ENCODE results near the gene UBQLNL. TPM values are rescaled to one million over a fixed set of nuclear protein-coding genes. Genes with fewer than 3 reads are reported as not detected.

UBQLNL gene
- total and polyA plus RNA-seq, 2 donors from 2014 or later, result 0.32 to 0.69 TPM

DNA sequence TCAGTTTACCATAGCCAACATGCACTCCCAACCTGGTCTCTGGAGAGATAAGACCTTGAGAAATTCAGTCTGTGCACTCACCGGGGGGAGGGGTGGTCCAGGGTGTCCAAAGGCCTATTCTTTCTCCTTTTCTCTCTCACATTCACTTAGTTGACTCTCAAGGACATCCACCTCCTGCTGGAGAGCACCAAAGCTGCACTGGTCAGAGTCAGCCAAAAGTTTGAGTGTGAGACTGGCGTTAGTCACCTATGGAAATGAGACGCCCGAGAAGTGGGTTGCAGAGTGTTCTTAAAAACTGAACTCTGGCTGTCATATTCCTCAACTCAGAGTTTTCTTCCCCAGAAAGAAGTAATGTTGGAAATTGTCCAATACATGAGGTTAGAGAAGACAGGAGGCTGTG is 5.0 kb upstream of the UBQLNL start:
- Histone ChIP-seq H3K4me1 (ENCODE audit: control insufficient read depth in 2 of 3, insufficient read depth in 2 of 3, low read depth in 1 of 3, low read length in 3 of 3) (no peaks in the 10 kb centered on the region), H3K4me3 (ENCODE audit: low read length in 3 of 3) (no peak overlapping the region), H3K27ac (ENCODE audit: low read depth in 2 of 2, low read length in 2 of 2) (no peak overlapping the region), H3K9me3 (ENCODE audit: control insufficient read depth in 2 of 3, insufficient read depth in 1 of 3, low read length in 3 of 3) (no peaks in the 10 kb centered on the region), H3K27me3 (ENCODE audit: control insufficient read depth, insufficient read depth, low read length) (no peaks in the 10 kb centered on the region), H3K9ac (ENCODE audit: low read length in 3 of 3) (no peak overlapping the region), H3K36me3 (ENCODE audit: control insufficient read depth in 2 of 3, insufficient read depth in 3 of 3, low read length in 3 of 3) (no peaks in the 10 kb centered on the region)
- DNase-seq (no peak), FAIRE-seq (no peak)
- intact Hi-C loops (cut with DNase I), result no loop called here
- TF ChIP-seq, protein P1, sequence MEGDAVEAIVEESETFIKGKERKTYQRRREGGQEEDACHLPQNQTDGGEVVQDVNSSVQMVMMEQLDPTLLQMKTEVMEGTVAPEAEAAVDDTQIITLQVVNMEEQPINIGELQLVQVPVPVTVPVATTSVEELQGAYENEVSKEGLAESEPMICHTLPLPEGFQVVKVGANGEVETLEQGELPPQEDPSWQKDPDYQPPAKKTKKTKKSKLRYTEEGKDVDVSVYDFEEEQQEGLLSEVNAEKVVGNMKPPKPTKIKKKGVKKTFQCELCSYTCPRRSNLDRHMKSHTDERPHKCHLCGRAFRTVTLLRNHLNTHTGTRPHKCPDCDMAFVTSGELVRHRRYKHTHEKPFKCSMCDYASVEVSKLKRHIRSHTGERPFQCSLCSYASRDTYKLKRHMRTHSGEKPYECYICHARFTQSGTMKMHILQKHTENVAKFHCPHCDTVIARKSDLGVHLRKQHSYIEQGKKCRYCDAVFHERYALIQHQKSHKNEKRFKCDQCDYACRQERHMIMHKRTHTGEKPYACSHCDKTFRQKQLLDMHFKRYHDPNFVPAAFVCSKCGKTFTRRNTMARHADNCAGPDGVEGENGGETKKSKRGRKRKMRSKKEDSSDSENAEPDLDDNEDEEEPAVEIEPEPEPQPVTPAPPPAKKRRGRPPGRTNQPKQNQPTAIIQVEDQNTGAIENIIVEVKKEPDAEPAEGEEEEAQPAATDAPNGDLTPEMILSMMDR (IDR thresholded peaks at IDR 0.05; ENCODE audit: borderline replicate concordance, extremely low read depth, insufficient read depth), result no peak

DNA sequence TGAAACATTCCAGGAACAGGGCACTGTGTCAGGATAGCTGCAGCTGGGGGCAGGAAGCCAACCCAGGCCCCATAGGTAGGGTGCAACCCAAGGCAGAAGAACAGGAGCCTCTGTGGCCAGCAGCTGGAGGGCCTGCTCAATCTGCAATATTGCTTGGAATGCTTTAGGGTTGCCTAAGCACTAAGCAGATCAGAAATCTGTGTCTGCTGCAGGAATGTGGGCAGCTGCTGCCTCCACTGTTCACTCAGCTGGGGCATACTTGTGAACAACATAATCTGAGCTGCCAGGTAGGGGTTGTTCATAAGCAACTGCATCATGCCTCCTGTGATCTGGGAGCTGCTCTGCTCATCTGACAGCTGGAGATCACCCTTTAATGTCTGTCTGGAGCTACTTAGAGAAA is 1.7 kb downstream of the UBQLNL start:
- TF ChIP-seq, protein P1 (IDR thresholded peaks at IDR 0.05; ENCODE audit: borderline replicate concordance, extremely low read depth, insufficient read depth), result no peak
- no peaks in the 10 kb centered on the region for H3K9me3 ChIP-seq (ENCODE audit: control insufficient read depth in 2 of 3, insufficient read depth in 1 of 3, low read length in 3 of 3)
- no peaks in the 10 kb centered on the region for H3K36me3 ChIP-seq (ENCODE audit: control insufficient read depth in 2 of 3, insufficient read depth in 3 of 3, low read length in 3 of 3)
- no peak overlapping the region for H3K9ac ChIP-seq (ENCODE audit: low read length in 3 of 3)
- H3K27ac ChIP-seq (ENCODE audit: low read depth in 2 of 2, low read length in 2 of 2), result no peak overlapping the region
- H3K27me3 ChIP-seq (ENCODE audit: control insufficient read depth, insufficient read depth, low read length), result no peaks in the 10 kb centered on the region
- DNase-seq (no peak), FAIRE-seq (no peak)
- no peak overlapping the region for H3K4me3 ChIP-seq (ENCODE audit: low read length in 3 of 3)
- no peaks in the 10 kb centered on the region for H3K4me1 ChIP-seq (ENCODE audit: control insufficient read depth in 2 of 3, insufficient read depth in 2 of 3, low read depth in 1 of 3, low read length in 3 of 3)
- intact Hi-C loops (cut with DNase I), result no loop called here

DNA sequence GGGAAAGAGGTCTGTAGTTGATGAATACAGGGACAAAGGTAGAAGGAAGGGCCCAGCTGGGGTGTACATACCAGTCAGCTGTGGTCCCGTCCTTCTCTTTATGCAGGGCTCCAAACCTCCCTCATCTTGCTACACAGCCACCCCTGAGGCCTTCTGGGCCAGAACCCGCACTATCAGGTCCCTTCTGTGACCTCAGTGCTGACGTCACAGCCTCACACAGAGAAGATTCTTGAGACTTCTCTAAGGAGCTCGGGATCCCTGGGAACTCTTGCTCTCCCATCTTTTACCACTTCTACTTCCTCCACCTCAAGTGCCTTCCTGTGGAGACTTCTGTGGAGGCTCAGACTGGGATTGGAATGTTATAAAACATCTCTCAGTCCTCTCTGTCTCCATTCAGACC is 6.7 kb downstream of the UBQLNL start, which contains the start of gene UBQLN3:
Gene UBQLN3 (minus strand): TSS at position 155 of the 400 bp plus-strand sequence. CDS start 399 bp downstream, outside the sequence.
- H3K9ac ChIP-seq (ENCODE audit: low read length in 3 of 3), result no peak within 1 kb of the TSS
- DNase-seq (no peak), FAIRE-seq (no peak)
- H3K27ac ChIP-seq (ENCODE audit: low read depth in 2 of 2, low read length in 2 of 2), result no peak within 1 kb of the TSS
- no peaks in the 10 kb centered on the region for H3K36me3 ChIP-seq (ENCODE audit: control insufficient read depth in 2 of 3, insufficient read depth in 3 of 3, low read length in 3 of 3)
- H3K9me3 ChIP-seq (ENCODE audit: control insufficient read depth in 2 of 3, insufficient read depth in 1 of 3, low read length in 3 of 3), result no peaks in the 10 kb centered on the region
- no peaks in the 10 kb centered on the region for H3K4me1 ChIP-seq (ENCODE audit: control insufficient read depth in 2 of 3, insufficient read depth in 2 of 3, low read depth in 1 of 3, low read length in 3 of 3)
- no peaks in the 10 kb centered on the region for H3K27me3 ChIP-seq (ENCODE audit: control insufficient read depth, insufficient read depth, low read length)
- H3K4me3 ChIP-seq (ENCODE audit: low read length in 3 of 3), result no peak within 1 kb of the TSS
- intact Hi-C loops (cut with DNase I), result no loop called here
- TF ChIP-seq, protein P1 (IDR thresholded peaks at IDR 0.05; ENCODE audit: borderline replicate concordance, extremely low read depth, insufficient read depth), result no peak

DNA sequence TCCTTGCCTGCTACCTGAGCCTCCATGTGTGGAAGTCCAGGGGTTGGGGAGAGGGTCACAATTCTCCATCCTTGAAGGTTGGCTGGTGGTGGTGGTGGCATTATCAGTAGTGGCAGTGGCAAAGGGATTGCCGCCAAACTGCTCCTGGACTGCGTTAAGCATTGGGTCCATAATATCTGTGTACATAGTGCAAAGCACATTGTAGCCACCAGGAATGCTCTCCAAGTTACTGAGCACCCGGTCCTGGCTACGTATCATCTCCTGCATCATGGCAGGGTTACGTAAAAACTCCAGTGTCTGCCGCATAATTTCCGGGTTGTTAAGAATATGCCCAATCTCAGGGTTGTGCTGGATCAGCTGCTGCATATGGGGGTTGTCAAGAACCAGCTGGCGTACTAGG is 7.9 kb downstream of the UBQLNL start:
- Histone ChIP-seq H3K36me3 (ENCODE audit: control insufficient read depth in 2 of 3, insufficient read depth in 3 of 3, low read length in 3 of 3) (no peaks in the 10 kb centered on the region), H3K4me1 (ENCODE audit: control insufficient read depth in 2 of 3, insufficient read depth in 2 of 3, low read depth in 1 of 3, low read length in 3 of 3) (no peaks in the 10 kb centered on the region), H3K9me3 (ENCODE audit: control insufficient read depth in 2 of 3, insufficient read depth in 1 of 3, low read length in 3 of 3) (no peaks in the 10 kb centered on the region), H3K27ac (ENCODE audit: low read depth in 2 of 2, low read length in 2 of 2) (no peak overlapping the region), H3K9ac (ENCODE audit: low read length in 3 of 3) (no peak overlapping the region), H3K27me3 (ENCODE audit: control insufficient read depth, insufficient read depth, low read length) (no peaks in the 10 kb centered on the region), H3K4me3 (ENCODE audit: low read length in 3 of 3) (no peak overlapping the region)
- FAIRE-seq (no peak), DNase-seq (no peak)
- intact Hi-C loops (cut with DNase I), result no loop called here
- TF ChIP-seq, protein P1 (IDR thresholded peaks at IDR 0.05; ENCODE audit: borderline replicate concordance, extremely low read depth, insufficient read depth), result no peak

All from kidney (tissue), 14 donors.